Endodermal cell (in vitro differentiated cells): ENCODE data around the gene ALOX12. TPM values are rescaled to one million over a fixed set of nuclear protein-coding genes. Genes with fewer than 3 reads are reported as not detected.

Experiments used
- DNase-seq: peaks from one replicate; pipeline ENCODE4 v3.0.0-alpha.2; 2017
- H3K27ac ChIP-seq: 2 replicates; pipeline ENCODE4 v1.5.1; 2013; ENCODE audit warnings: mild to moderate bottlenecking, low read depth, low read length, moderate library complexity
- H3K27me3 ChIP-seq: 2 replicates; pipeline ENCODE4 v1.6.1; 2013; ENCODE audit warnings: mild to moderate bottlenecking, low read length, moderate library complexity; ENCODE audit not compliant: insufficient read depth, control insufficient read depth, poor library complexity, severe bottlenecking
- H3K36me3 ChIP-seq: 2 replicates; pipeline ENCODE4 v1.7.0; 2013; ENCODE audit warnings: mild to moderate bottlenecking, low read length, moderate library complexity; ENCODE audit not compliant: control insufficient read depth, insufficient read depth
- H3K4me1 ChIP-seq: one replicate; pipeline ENCODE4 v1.7.0; 2013; ENCODE audit warnings: low read length; ENCODE audit not compliant: control insufficient read depth, insufficient read depth
- H3K4me3 ChIP-seq: 2 replicates; pipeline ENCODE4 v1.5.1; 2013; ENCODE audit warnings: mild to moderate bottlenecking, low read length, moderate library complexity
- H3K9ac ChIP-seq: 2 replicates; pipeline ENCODE4 v1.6.1; 2013; ENCODE audit warnings: mild to moderate bottlenecking, low read length, moderate library complexity; ENCODE audit not compliant: poor library complexity, severe bottlenecking; ENCODE audit errors: extremely low read depth
- H3K9me3 ChIP-seq: 2 replicates; pipeline ENCODE4 v1.6.1; 2013; ENCODE audit warnings: mild to moderate bottlenecking, low read length, moderate library complexity; ENCODE audit not compliant: control insufficient read depth
- H3K27ac Mint-ChIP-seq: 2 replicates; pipeline ENCODE4 v1.8.0; 2020; ENCODE audit warnings: mixed read lengths
- H3K27me3 Mint-ChIP-seq: 2 replicates; pipeline ENCODE4 v1.8.0; 2021; ENCODE audit warnings: mild to moderate bottlenecking, mixed read lengths; ENCODE audit not compliant: insufficient read depth
- H3K36me3 Mint-ChIP-seq: 2 replicates; pipeline ENCODE4 v1.8.0; 2020; ENCODE audit warnings: low read depth, mixed read lengths
- H3K4me1 Mint-ChIP-seq: 2 replicates; pipeline ENCODE4 v1.8.0; 2020; ENCODE audit warnings: mixed read lengths
- H3K4me3 Mint-ChIP-seq: 2 replicates; pipeline ENCODE4 v1.8.0; 2020; ENCODE audit warnings: mild to moderate bottlenecking, moderate library complexity, mixed read lengths
- H3K9me3 Mint-ChIP-seq: 2 replicates; pipeline ENCODE4 v1.8.0; 2020; ENCODE audit warnings: mild to moderate bottlenecking, mixed read lengths
- CTCF ChIP-seq: fragments of 200-600 bp; sonication (generic); conservative IDR thresholded peaks from 2 replicates; pipeline ENCODE4 v1.5.0; 2021; ENCODE audit warnings: antibody characterized with exemption, mild to moderate bottlenecking
- WGBS, 2 experiments: methylation state at CpG; one replicate each; pipeline versions ENCODE4 v1.1.5 to v1.1.7; 2013; ENCODE audit warnings: missing lambda C conversion rate in 2 of 2, mixed read lengths in 1 of 2; ENCODE audit not compliant: insufficient coverage in 1 of 2, insufficient read length in 1 of 2; 5-methylcytosine and 5-hydroxymethylcytosine counted together
- total RNA-seq, 2 donors: library from RNA; stranded (reverse); fragmentation: NEBNext Ultra II Directional in 1 of 2; extraction: Animal tissue kit (Norgen Biotek cat#: 25700) in 1 of 2; gene quantifications; 2 replicates in 1 of 2; 3 replicates in 1 of 2; pipeline ENCODE4 v1.2.1, GENCODE V29; 2021

ALOX12 gene
- total RNA-seq, 2 donors from 2014 or later: 0.46 to 0.92 TPM

GRCh38 chr17:6981426-6981825 is 14.4 kb upstream of the ALOX12 start:
- no peak overlapping the region for H3K4me3 Mint-ChIP-seq
- no peaks in the 10 kb centered on the region for H3K36me3 Mint-ChIP-seq
- TF ChIP-seq CTCF: no peak
- no peak overlapping the region for H3K27ac Mint-ChIP-seq
- no peaks in the 10 kb centered on the region for H3K4me1 Mint-ChIP-seq
- Histone ChIP-seq H3K27me3 (no peaks in the 10 kb centered on the region), H3K27ac (no peak overlapping the region), H3K9ac (no peak overlapping the region), H3K4me3 (no peak overlapping the region), H3K4me1 (no peaks in the 10 kb centered on the region), H3K36me3 (no peaks in the 10 kb centered on the region), H3K9me3 (no peaks in the 10 kb centered on the region)
- peaks cover 5% of the 10 kb centered on the region for H3K9me3 Mint-ChIP-seq
- H3K27me3 Mint-ChIP-seq: peaks cover 12% of the 10 kb centered on the region
- 80% methylated on average over 1 of the region's 1 CpG; no CpG with 5 or more reads in 1 of the 2 experiments for WGBS, 2 experiments
- DNase-seq: no peak

GRCh38 chr17:6985266-6985665 is 10.6 kb upstream of the ALOX12 start:
- H3K9ac ChIP-seq: no peak overlapping the region
- Mint-ChIP-seq H3K4me1 (no peaks in the 10 kb centered on the region), H3K27ac (no peak overlapping the region), H3K9me3 (no peaks in the 10 kb centered on the region), H3K4me3 (no peak overlapping the region), H3K36me3 (no peaks in the 10 kb centered on the region), H3K27me3 (peaks cover 30% of the 10 kb centered on the region)
- no peak for DNase-seq
- H3K27me3 ChIP-seq: no peaks in the 10 kb centered on the region
- H3K4me1 ChIP-seq: no peaks in the 10 kb centered on the region
- H3K4me3 ChIP-seq: no peak overlapping the region
- no peak for TF ChIP-seq CTCF
- H3K27ac ChIP-seq: no peak overlapping the region
- 95 to 100% methylated on average over 1 to 4 of the region's 4 CpGs for WGBS, 2 experiments
- no peaks in the 10 kb centered on the region for H3K36me3 ChIP-seq
- no peaks in the 10 kb centered on the region for H3K9me3 ChIP-seq

- Mint-ChIP-seq H3K9me3 (no peaks in the 10 kb centered on the region), H3K4me3 (no peak overlapping the region), H3K27me3 (peaks cover 33% of the 10 kb centered on the region), H3K36me3 (no peaks in the 10 kb centered on the region), H3K4me1 (no peaks in the 10 kb centered on the region), H3K27ac (no peak overlapping the region)
- Histone ChIP-seq H3K4me1 (no peaks in the 10 kb centered on the region), H3K9me3 (no peaks in the 10 kb centered on the region), H3K9ac (no peak overlapping the region), H3K27me3 (no peaks in the 10 kb centered on the region), H3K4me3 (no peak overlapping the region), H3K27ac (no peak overlapping the region), H3K36me3 (no peaks in the 10 kb centered on the region)
- no peak for DNase-seq
- no peak for TF ChIP-seq CTCF
- 89 to 100% methylated on average over 2 of the region's 3 CpGs for WGBS, 2 experiments
These were observed 9.2 kb upstream of the ALOX12 start for GRCh38 chr17:6986676-6987075.
